Small intestine (tissue), 7 donors: ENCODE results near the gene AJM1. TPM values are rescaled to one million over a fixed set of nuclear protein-coding genes. Genes with fewer than 3 reads are reported as not detected.
"Not testable (repeated sequence)": the region's sequence is repeated elsewhere in the genome, so short reads cannot be mapped to it uniquely, and the experiment has no call there.

Experiments used
- DNase-seq, 2 donors: peaks; one replicate each; pipeline versions ENCODE4 v3.0.0 to v3.0.0-alpha.2; 2013
- FAIRE-seq: peaks from 2 replicates; lab custom pipeline; 2012; peaks lifted over from hg19 to GRCh38; lab: Jason Lieb, UNC
- H3K27ac ChIP-seq, 3 donors: one replicate each; pipeline ENCODE4 v1.5.1; 2013; ENCODE audit warnings: low read length in 2 of 3, mild to moderate bottlenecking in 2 of 3, control low read depth in 1 of 3, inconsistent platforms in 1 of 3, low read depth in 1 of 3, moderate library complexity in 1 of 3
- H3K27me3 ChIP-seq, 3 donors: one replicate each; pipeline ENCODE4 v1.6.1; 2013; ENCODE audit warnings: low read length in 3 of 3, inconsistent platforms in 1 of 3; ENCODE audit not compliant: control insufficient read depth in 3 of 3, insufficient read depth in 3 of 3
- H3K36me3 ChIP-seq, 3 donors: one replicate each; pipeline ENCODE4 v1.6.1; 2013; ENCODE audit warnings: low read length in 3 of 3, inconsistent platforms in 1 of 3, low read depth in 1 of 3, mild to moderate bottlenecking in 1 of 3, moderate library complexity in 1 of 3; ENCODE audit not compliant: control insufficient read depth in 3 of 3, insufficient read depth in 2 of 3
- H3K4me1 ChIP-seq, 3 donors: one replicate each; pipeline ENCODE4 v1.6.1; 2013; ENCODE audit warnings: low read length in 2 of 3, inconsistent platforms in 1 of 3, low read depth in 1 of 3, mild to moderate bottlenecking in 1 of 3, moderate library complexity in 1 of 3; ENCODE audit not compliant: control insufficient read depth in 3 of 3, insufficient read depth in 2 of 3
- H3K4me3 ChIP-seq, 3 donors: one replicate each; pipeline ENCODE4 v1.5.1; 2013; ENCODE audit warnings: low read length in 3 of 3, control low read depth in 1 of 3, inconsistent platforms in 1 of 3, low read depth in 1 of 3, mild to moderate bottlenecking in 1 of 3, moderate library complexity in 1 of 3
- H3K9me3 ChIP-seq, 2 donors: one replicate each; pipeline ENCODE4 v1.6.1; 2013; ENCODE audit warnings: low read depth in 1 of 2, low read length in 1 of 2; ENCODE audit not compliant: control insufficient read depth in 2 of 2, insufficient read depth in 1 of 2
- WGBS, 3 donors: extraction: QIAGEN DNeasy Blood & Tissue Kit; methylation state at CpG; one replicate each; pipeline ENCODE4 v1.1.7; 2013; 5-methylcytosine and 5-hydroxymethylcytosine counted together
- polyA plus RNA-seq, 4 donors: library from polyadenylated mRNA; stranded (reverse) in 3 of 4; unstranded in 1 of 4; fragments of 200-250 nt in 3 of 4; fragments of 120-200 nt in 1 of 4; gene quantifications; one replicate each; pipeline versions ENCODE4 v1.2.1 to v1.2.3, GENCODE V29; 2013
- donor health status: healthy with polysubstance abuse.
- donor health status: control.
- donor health status: control.
- donor health status: Bipolar disorder and iron deficiency.
- donor health status: healthy.

Gene AJM1
- polyA plus RNA-seq, 4 donors, result 1.1 to 11.6 (median 2.6) TPM

DNA sequence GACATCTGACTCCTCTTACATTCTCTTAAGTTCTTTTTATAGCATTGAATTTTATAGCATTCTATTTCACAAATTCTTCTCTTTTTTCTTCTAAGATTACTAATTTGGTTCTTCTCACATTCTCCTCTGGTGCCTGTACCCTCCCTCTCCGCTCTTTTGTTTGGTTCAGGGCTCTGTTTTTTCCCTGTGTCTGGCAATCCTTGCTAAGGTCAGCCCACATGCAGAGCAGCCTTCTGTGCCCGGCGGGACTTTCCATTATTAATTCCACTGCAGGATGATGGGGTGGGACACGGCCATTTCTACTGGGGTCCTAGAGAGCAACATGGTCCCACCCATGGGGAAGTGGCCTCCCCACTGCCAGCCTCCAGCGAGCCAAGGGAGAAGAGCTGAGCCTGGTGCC is 34.2 kb downstream of the AJM1 start:
- H3K27ac ChIP-seq, result no peak overlapping the region
- peaks cover 0 to 3% (median 0%) of the 10 kb centered on the region in 3 donors for H3K4me1 ChIP-seq
- no peaks in the 10 kb centered on the region for H3K36me3 ChIP-seq
- H3K9me3 ChIP-seq, result peaks cover 0 to 12% of the 10 kb centered on the region in 2 donors
- FAIRE-seq, result no peak
- H3K4me3 ChIP-seq, result no peak overlapping the region
- H3K27me3 ChIP-seq, result no peaks in the 10 kb centered on the region
- WGBS, 3 donors, result 81 to 85% (median 85%) methylated on average over 5 of the region's 5 CpGs
- no peak for DNase-seq

DNA sequence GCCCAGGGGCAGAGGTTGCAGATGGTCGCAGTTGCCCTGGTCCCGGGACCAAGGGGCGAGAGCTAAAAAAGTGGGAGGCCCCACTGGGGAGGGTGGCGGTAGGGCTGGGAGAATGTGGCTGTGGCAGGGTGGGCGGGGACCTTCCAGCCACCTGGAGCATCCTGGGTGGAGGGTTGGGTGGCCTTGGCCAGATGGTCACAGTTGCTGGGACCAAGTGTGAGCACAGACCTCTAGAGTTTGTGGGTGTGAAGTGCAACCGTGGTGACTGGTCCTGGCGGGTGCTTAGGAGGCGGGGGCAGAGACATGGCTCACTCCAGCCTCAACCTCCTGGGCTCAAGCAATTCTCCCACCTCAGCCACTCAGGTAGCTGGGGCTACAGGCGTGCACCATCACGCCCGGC is 38.4 kb downstream of the AJM1 start:
- 77 to 81% (median 78%) methylated on average over 9 to 11 of the region's 11 CpGs for WGBS, 3 donors
- no peaks in the 10 kb centered on the region for H3K36me3 ChIP-seq
- H3K27ac ChIP-seq, result no peak overlapping the region
- FAIRE-seq (no peak), DNase-seq (no peak)
- H3K4me1 ChIP-seq, result peaks cover 0 to 23% (median 0%) of the 10 kb centered on the region in 3 donors
- H3K4me3 ChIP-seq, result no peak overlapping the region
- H3K27me3 ChIP-seq, result no peaks in the 10 kb centered on the region
- H3K9me3 ChIP-seq, result no peaks in the 10 kb centered on the region

DNA sequence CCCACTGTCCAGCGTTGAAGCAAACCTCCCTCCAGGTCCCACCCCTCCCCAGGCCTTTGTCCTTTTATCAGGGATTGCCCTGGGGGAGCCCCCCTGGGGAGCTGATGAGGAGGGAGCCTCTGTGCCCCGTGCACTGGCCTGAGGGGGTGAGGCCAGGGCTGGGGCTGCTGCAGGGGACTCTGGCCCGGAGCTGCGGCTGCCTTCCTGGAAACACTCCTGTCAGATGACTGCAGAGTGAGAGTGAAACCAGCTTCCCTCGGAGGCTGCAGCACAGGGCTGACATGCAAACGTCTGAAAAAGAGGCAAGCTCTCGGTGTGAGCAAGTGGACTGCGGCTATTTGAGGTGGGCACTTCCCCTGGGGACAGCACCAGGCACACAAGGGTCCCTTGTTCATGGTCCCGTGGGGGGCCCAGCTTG is 39.4 kb downstream of the AJM1 start:
- H3K27me3 ChIP-seq, result no peaks in the 10 kb centered on the region
- H3K27ac ChIP-seq, result peak overlapping the region; percentile 42 to 100 (median 65)
- H3K9me3 ChIP-seq, result no peaks in the 10 kb centered on the region
- H3K36me3 ChIP-seq, result no peaks in the 10 kb centered on the region
- H3K4me3 ChIP-seq, result peak overlapping the region in 2 of 3 donors; percentile 4 to 17
- peaks cover 0 to 24% (median 0%) of the 10 kb centered on the region in 3 donors for H3K4me1 ChIP-seq
- FAIRE-seq (no peak), DNase-seq (peak; percentile 80 to 93)
- 3 to 10% (median 7%) methylated on average over 9 of the region's 9 CpGs for WGBS, 3 donors

DNA sequence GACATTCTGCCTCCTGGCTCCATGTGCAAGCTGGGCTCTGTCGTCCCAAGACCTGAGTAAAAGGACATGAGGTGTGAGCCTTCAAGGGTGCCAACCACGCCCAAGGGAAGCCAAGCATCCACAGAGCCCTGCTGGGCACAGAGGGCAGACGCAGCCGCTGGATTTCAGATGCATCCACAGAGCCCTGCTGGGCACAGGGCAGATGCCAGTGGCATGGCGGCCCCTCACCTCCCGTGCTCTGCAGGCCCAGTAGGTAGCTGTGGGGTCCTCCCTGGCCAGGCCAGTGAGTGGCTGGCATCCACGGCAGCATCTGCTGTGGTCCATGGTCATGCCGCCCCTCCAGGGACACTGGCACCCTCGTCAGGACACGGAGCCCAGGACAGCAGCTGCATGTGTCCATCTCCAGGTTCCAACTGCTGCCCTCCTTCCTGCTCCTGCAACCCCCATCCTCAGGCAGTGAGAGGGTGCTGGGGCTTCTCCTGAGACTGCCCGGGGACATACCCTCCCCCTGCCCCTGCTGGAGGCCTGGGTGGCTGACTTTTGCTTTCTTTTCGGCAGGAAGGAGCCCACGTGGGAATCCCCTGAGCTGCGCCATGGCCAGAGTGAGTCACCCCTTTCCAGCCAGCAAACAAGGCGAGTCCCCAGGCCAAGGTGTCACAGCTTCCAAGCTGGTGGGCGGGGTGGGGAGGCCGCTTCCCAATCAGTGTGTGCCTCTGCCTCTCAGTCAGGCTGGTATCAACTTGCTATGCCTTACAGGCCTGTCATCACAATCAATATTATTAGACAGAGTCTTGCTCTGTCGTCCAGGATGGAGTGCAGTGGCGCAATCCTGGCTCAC is 40.0 kb downstream of the AJM1 start:
- 12 to 33% (median 24%) methylated on average over 19 of the region's 19 CpGs for WGBS, 3 donors
- Histone ChIP-seq H3K27ac (peak overlapping the region; percentile 42 to 100 (median 65)), H3K4me3 (peak overlapping the region in 2 of 3 donors; percentile 4 to 17), H3K36me3 (no peaks in the 10 kb centered on the region), H3K4me1 (peaks cover 0 to 26% (median 0%) of the 10 kb centered on the region in 3 donors), H3K27me3 (no peaks in the 10 kb centered on the region), H3K9me3 (no peaks in the 10 kb centered on the region)
- FAIRE-seq (no peak), DNase-seq (peak; percentile 79 to 93)

DNA sequence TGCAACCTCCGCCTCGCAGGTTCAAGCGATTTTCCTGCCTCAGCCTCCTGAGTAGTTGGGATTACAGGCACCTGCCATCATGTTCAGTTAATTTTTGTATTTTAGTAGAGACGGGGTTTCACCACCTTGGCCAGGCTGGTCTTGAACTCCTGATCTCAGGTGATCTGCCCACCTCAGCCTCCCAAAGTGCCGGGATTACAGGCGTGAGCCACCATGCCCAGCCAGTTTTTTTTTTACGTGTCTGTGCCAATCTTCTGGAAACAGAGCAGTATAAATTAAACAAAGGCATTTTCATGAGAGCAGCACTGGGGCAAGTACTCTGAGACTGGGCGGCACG is 40.6 kb downstream of the AJM1 start:
- H3K4me3 ChIP-seq, H3K27me3 ChIP-seq, H3K9me3 ChIP-seq, H3K36me3 ChIP-seq, DNase-seq, FAIRE-seq: not testable (repeated sequence)
- Histone ChIP-seq H3K4me1 (peaks cover 0 to 27% (median 0%) of the 10 kb centered on the region in 3 donors), H3K27ac (peak overlapping the region; percentile 50 to 100 (median 65))
- WGBS, 3 donors, result 51 to 78% (median 58%) methylated on average over 9 of the region's 9 CpGs

DNA sequence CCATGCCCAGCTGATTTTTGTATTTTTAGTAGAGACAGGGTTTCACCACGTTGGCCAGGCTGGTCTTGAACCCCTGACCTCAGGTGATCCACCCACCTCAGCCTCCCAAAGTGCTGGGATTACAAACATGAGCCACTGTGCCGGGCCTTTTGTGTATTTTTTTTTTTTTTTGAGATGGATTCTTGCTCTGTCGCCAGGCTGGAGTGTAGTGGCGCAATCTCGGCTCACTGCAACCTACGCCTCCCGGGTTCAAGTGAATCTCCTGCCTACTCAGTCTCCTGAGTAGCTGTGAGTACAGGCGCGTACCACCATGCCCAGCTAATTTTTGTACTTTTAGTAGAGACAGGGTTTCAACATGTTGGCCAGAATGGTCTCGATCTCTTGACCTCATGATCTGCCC is 41.4 kb downstream of the AJM1 start:
- not testable (repeated sequence) for H3K9me3 ChIP-seq, H3K27ac ChIP-seq, DNase-seq, H3K4me3 ChIP-seq, FAIRE-seq, H3K27me3 ChIP-seq, H3K36me3 ChIP-seq
- WGBS, 3 donors, result 87 to 92% (median 88%) methylated on average over 10 of the region's 10 CpGs
- H3K4me1 ChIP-seq, result peaks cover 0 to 27% (median 0%) of the 10 kb centered on the region in 3 donors

DNA sequence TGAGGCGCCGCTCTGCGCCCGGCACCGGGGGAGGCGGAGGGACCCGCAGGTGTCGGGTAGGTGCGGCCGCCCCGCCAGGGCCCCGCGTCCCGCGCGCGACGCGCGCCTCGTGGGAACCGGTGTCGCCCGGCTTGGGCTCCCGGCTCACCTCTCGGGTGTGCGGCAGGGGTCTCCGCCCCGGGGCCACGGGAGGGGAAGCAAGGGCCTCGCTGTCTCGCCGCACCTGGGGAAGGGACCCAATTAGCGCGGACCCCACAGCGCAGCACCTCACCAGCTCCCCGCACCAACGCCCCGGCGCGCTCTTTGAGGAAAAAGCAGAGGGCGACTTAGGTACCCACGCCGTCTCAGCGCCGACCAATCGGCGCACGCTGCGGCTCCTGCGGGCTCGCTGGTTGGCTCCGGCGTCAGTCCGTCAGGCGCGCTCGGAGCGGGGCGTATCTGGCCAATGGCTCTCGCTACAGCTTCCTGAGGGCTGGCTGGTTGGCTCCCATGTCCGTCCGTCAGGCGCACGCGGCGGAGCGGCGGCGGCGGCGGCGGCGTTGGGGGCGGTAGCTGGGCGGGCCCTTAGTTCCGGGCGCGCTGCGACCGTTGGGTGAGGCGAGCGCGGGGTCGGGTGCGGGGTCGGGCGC is 43.8 kb downstream of the AJM1 start, which contains the start of gene TRAF2:
TSS of gene TRAF2 (plus strand) at position 567 of the 629 bp plus-strand sequence. CDS start 12,225 bp downstream, outside the sequence.
- DNase-seq (peak; percentile 98 to 100), FAIRE-seq (no peak)
- H3K27ac ChIP-seq, result peak within 1 kb of the TSS; percentile 50 to 70 (median 56)
- peak within 1 kb of the TSS; percentile 65 to 96 (median 92) for H3K4me3 ChIP-seq
- H3K36me3 ChIP-seq, result peaks cover 0 to 20% (median 0%) of the 10 kb centered on the region in 3 donors
- 0% methylated on average over 70 to 88 of the region's 88 CpGs for WGBS, 3 donors
- peaks cover 0 to 27% (median 0%) of the 10 kb centered on the region in 3 donors for H3K4me1 ChIP-seq
- no peaks in the 10 kb centered on the region for H3K27me3 ChIP-seq
- H3K9me3 ChIP-seq, result no peaks in the 10 kb centered on the region
